Upper lobe of left lung (tissue), 4 donors: Measurements from ENCODE around the gene TRIM75.

ENCODE experiments used
- EP300 ChIP-seq, 4 donors: sonication (generic); formaldehyde crosslinking; IDR thresholded peaks; one replicate each; pipeline ENCODE4 v1.5.1; 2017; ENCODE audit warnings: antibody characterized with exemption in 4 of 4, control low read depth in 2 of 4
- POLR2A ChIP-seq, 4 donors: fragments of 450-650 bp; IDR thresholded peaks; one replicate each; pipeline ENCODE4 v1.5.1; 2016 to 2017; ENCODE audit warnings: antibody characterized with exemption in 4 of 4, mild to moderate bottlenecking in 2 of 4
- POLR2AphosphoS5 ChIP-seq, 2 donors: sonication (generic); formaldehyde crosslinking; IDR thresholded peaks; one replicate each; pipeline ENCODE4 v1.5.1; 2017; ENCODE audit warnings: antibody characterized with exemption in 2 of 2
- TF ChIP-seq, protein P1 (sequence below), 6 experiments: fragments of 450-650 bp in 4 of 6; fragments of 200-600 bp in 2 of 6; sonication (generic) in 2 of 6; IDR thresholded peaks; one replicate each; pipeline ENCODE4 v1.5.1; 2016 to 2019; ENCODE audit warnings: antibody characterized with exemption in 6 of 6

DNA sequence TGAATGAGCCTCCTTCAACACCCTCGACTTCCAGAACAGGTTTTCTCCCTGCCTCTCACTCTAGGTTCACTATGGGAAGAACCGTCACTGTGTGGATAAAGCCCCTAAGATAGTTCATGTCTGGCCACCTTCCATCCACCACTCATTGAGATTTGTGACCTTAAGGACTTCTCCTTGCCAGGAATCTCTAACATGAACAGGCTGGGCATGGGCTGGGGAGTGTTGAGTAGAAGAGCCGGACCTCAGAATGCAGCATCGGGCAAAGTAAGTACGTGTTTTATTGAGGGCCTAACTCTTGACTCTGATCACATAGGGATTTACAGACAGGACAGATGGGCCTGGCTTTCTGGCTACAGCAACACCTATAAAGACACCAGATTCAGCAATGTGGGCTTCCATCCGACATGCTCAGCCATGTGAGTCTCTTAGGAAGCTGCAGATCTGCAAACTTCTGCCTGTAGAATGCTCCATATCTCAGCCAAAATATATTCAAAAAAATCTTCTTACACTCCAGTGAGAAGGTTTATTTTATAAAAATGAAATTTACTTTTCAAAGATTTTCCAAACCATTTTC is 48.2 kb upstream of the TRIM75 start:
- TF ChIP-seq POLR2AphosphoS5 (IDR thresholded peaks at IDR 0.05) (no peak), POLR2A (IDR thresholded peaks at IDR 0.05) (no peak), EP300 (IDR thresholded peaks at IDR 0.05) (no peak)
- TF ChIP-seq, protein P1, sequence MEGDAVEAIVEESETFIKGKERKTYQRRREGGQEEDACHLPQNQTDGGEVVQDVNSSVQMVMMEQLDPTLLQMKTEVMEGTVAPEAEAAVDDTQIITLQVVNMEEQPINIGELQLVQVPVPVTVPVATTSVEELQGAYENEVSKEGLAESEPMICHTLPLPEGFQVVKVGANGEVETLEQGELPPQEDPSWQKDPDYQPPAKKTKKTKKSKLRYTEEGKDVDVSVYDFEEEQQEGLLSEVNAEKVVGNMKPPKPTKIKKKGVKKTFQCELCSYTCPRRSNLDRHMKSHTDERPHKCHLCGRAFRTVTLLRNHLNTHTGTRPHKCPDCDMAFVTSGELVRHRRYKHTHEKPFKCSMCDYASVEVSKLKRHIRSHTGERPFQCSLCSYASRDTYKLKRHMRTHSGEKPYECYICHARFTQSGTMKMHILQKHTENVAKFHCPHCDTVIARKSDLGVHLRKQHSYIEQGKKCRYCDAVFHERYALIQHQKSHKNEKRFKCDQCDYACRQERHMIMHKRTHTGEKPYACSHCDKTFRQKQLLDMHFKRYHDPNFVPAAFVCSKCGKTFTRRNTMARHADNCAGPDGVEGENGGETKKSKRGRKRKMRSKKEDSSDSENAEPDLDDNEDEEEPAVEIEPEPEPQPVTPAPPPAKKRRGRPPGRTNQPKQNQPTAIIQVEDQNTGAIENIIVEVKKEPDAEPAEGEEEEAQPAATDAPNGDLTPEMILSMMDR (IDR thresholded peaks at IDR 0.05), result no peak
